Measurements from ENCODE around the gene TIMM21. TPM values are rescaled to one million over a fixed set of nuclear protein-coding genes. Genes with fewer than 3 reads are reported as not detected.
A peak's percentile ranks its signal among the peaks of the same experiment; 100 is the strongest.

TIMM21 gene
- total and polyA plus RNA-seq, 2 of the 13 experiments (the other 11 are each of a cell fraction or from before 2014, with no cell fraction given) = 29.6 to 62.3 TPM

GRCh38 chr18:74147779-74148542, at the start of gene TIMM21, which contains the start of gene FBXO15 (continued):
- TF ChIP-seq ZNF318 (CRISPR knock-in tag; IDR thresholded peaks at IDR 0.05) (0 out of 2 replicates have a peak, but pooled peaks have one; percentile 52), DNMT3B (CRISPR knock-in tag; conservative IDR thresholded peaks at IDR 0.05) (no peak), SRY (CRISPR knock-in tag; IDR thresholded peaks at IDR 0.05) (peak; percentile 71; the same call in 1 of the 2 replicates), FOXK1 (CRISPR knock-in tag; IDR thresholded peaks at IDR 0.05; ENCODE audit: borderline replicate concordance, low read depth) (peak; percentile 71), BORCS8-MEF2B (CRISPR knock-in tag; IDR thresholded peaks at IDR 0.05) (peak; percentile 88), RFX3 (CRISPR knock-in tag; IDR thresholded peaks at IDR 0.05) (peak; percentile 87; the same call in 1 of the 2 replicates), ZNF570 (CRISPR knock-in tag; IDR thresholded peaks at IDR 0.05; ENCODE audit: borderline replicate concordance) (0 out of 2 replicates have a peak, but pooled peaks have one; percentile 82), SP1 (IDR thresholded peaks at IDR 0.05) (no peak), SP1 (CRISPR knock-in tag; IDR thresholded peaks at IDR 0.05) (peak; percentile 58), ZNF143 (CRISPR knock-in tag; IDR thresholded peaks at IDR 0.05) (peak; percentile 98), CBX1 (IDR thresholded peaks at IDR 0.05; ENCODE audit: low read depth) (peak; percentile 31), MED1 (CRISPR knock-in tag; IDR thresholded peaks at IDR 0.05) (peak; percentile 63), ZNF234 (CRISPR knock-in tag; conservative IDR thresholded peaks at IDR 0.05) (no peak), ZNF776 (CRISPR knock-in tag; IDR thresholded peaks at IDR 0.05) (peak; percentile 62; the same call in 1 of the 2 replicates), ZNF792 (CRISPR knock-in tag; IDR thresholded peaks at IDR 0.05) (peak; percentile 68; the same call in 1 of the 2 replicates), ZNF34 (CRISPR knock-in tag; IDR thresholded peaks at IDR 0.05; ENCODE audit: borderline replicate concordance) (0 out of 2 replicates have a peak, but pooled peaks have one; percentile 68), FOXP1 (IDR thresholded peaks at IDR 0.05) (no peak), FOXP1 (CRISPR knock-in tag; IDR thresholded peaks at IDR 0.05) (no peak), ZNF232 (CRISPR knock-in tag; IDR thresholded peaks at IDR 0.05; ENCODE audit: borderline replicate concordance) (peak; percentile 92; the same call in 1 of the 2 replicates), ZNF260 (CRISPR knock-in tag; IDR thresholded peaks at IDR 0.05; ENCODE audit: borderline replicate concordance, low read depth) (no peak), ZNF747 (CRISPR knock-in tag; IDR thresholded peaks at IDR 0.05; ENCODE audit: borderline replicate concordance) (peak; percentile 78), SALL2 (CRISPR knock-in tag; IDR thresholded peaks at IDR 0.05) (peak; percentile 36; the same call in 1 of the 2 replicates), ADNP (CRISPR knock-in tag; IDR thresholded peaks at IDR 0.05) (no peak), MTA1 (CRISPR knock-in tag; IDR thresholded peaks at IDR 0.05; ENCODE audit: borderline replicate concordance) (peak; percentile 28; the same call in 1 of the 2 replicates), DNMT1 (CRISPR knock-in tag; IDR thresholded peaks at IDR 0.05) (peak; percentile 71; the same call in 1 of the 2 replicates)

All from HepG2 (cell line).